GM19467 (cell line): ENCODE results near the gene MEIKIN.

Source experiments
- ATAC-seq: cut with Tn5 transposase; IDR thresholded peaks from one replicate; pipeline ENCODE4 v1.9.1; 2021; ENCODE audit warnings: mild to moderate bottlenecking, moderate library complexity; ENCODE audit not compliant: unreplicated experiment

The MEIKIN gene, protein sequence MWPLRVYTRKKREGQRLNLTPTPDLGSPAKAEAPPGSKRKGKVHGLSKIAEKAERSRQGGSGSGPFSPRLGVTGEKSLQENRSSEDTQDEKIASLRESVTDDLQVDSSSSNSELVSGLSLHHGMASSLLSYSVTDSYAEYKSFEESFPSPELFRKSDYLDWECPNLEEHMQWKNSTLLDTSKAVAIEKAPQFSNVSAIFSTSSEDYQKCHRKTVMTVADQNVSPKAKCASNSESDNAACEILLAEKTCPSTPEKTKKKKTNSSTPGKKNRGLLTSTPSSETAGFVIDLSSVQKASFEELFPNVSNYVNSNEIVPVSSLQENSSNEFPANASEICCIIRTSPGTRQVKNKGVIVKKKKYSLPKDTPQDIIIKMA

DNA sequence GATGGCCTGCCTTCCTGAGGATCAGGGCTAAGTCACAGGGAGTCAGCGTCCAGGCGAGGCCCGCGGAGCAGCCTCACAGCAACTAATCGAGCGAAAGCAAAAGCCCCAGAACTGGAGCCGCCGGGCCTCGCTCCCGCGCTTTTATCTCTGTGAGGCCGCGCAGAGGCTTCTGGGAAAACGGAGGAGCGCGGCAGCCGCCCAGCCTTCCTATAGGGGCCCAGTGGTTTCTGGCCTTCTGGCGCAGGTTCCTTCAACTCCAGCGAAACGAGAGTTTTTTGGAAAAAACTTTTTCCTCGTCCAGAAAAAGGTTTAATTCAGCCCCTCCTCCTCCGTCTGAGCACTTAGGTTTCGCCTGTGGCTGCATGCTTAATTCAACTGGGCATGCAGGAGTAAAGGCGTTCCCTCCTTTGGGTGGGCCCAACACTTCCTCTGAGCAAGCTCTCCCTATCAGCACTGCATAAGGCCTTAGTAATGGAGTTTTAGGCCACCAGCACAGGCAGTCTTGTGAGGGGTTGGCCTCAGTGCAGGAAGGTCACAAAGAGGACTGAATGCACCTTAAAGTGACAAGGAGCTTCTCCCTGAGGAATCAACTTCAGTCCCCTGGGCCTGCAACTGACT, at the start of gene MEIKIN:
Gene MEIKIN (minus strand): TSS at position 113 of the 618 bp plus-strand sequence. CDS start 158 bp downstream, outside the sequence.
- ATAC-seq: no peak

DNA sequence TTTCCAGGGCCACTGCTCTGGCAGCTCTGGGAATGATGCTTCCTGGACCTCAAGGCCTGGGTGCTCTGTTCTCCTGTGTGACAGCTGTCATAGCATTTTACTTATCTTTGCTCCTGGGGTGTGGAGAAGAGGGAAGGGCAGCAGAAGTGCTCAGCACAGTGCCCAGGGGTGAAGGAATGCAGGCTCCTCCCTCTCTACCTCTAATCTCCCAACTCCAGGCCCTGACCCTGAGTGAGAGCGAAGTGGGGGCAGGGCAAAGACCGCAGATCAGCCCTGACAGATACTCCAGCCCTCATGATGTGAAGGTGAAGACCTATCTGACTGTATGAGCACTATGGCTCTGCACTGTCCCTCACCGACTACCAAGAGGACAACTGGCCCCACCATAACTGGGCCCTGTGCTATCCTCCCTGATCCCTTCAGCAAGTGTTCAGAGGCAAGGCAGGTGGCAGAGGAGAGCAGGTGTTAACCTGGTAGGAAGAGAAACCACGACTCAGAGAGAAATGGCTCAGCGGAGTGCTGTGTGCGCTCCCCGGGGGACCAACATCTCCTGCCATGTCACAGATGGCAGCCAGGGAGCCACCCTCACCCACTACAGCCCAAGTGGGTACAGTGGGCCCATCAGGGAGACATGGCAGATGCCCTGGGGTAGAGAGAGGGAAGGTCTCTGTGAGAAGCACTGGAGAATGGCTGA, 49.2 kb upstream of the MEIKIN start:
- no peak for ATAC-seq

DNA sequence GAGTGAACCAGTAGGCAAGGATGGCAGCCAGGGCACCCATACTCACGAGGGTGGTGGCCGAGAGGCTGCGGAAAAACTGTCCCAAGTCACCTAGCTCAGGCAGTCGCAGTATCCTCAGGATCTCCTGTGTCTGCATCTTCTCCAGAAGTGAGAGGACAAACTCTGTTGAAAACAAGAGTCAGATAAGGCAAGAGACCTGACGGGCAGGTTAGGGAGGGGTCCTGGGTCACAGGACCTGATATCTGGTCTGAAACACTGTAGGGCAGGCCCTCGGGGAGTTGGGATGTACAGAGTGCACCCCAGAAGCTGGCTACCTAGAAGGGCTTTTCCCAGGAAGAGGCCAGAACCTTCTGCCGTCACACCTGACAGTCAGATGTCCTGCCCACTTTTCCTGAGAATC, 48.6 kb upstream of the MEIKIN start:
- ATAC-seq: no peak

DNA sequence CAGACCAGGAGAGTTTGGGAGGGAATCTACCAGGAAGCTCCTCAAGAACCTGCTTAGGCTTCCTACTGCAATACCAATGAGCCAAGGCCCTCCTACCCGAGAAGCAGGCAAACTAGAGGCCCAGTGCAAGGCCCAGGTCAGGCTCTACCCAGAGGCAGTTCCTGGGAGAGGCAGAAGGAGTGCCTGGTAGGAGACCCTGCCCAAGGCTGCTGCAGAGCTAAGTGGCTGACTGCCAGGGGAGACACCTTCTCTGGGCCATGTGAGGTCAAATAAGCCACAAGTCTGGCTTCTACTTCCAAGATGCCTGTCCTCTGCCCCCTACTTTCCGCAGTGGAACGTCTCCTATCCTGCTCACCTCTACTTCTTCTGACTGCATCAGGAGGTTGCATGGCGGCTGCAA, 48.2 kb upstream of the MEIKIN start:
- ATAC-seq: no peak

DNA sequence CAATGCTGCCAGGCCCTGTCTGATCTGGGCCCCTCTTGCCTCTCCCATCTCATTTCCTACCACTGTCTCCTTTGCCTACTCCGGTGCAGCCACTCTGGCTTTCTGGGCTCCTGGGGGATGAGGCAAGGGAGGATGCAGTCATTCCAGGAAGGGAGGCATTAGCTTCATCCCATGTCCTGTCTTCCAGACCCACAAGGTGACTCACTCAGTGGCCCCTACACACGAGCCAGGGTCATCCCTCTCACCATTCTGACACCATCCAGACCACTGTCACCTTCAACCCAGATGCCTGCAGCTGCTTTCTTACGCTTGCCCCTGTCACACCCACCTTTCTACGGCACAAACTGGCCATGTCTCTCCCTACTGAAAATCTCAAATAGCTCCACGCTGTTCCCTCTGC, 46.9 kb upstream of the MEIKIN start:
- ATAC-seq: no peak

DNA sequence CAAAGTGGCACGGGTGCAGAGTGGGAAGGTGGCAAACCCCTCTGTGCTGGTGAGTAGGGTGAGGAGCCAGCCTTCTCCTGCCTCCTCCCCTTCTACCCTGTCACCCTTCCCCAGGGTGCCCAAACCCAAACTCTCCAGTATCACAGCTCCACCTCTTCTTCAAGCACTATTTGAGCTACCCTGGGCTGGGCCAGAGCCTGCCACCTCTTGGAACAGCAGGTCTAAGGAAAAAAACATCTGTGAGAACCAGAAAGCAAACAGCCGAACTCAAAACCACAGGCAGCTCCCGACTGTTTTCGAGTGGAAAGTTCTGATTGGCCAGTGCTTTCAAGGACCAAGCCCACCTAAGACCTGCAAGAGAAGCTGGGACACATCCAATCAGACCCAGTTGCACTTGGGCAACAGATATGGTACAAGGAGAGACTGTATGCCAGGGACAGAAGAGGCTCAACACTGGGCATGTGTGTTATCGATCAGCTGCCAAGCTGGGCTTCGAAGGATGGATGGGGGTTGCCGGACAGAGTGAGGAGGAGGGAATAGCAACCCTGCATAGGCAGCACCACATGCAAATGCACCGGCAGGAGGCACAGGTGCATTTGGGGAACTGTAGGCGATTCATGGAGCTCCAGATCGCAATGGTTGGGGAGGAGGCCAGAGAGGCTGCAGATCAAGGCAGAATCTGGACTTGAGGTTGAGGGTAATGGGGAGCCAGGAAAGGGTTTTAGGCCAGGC, 46.3 kb upstream of the MEIKIN start:
- ATAC-seq: no peak

DNA sequence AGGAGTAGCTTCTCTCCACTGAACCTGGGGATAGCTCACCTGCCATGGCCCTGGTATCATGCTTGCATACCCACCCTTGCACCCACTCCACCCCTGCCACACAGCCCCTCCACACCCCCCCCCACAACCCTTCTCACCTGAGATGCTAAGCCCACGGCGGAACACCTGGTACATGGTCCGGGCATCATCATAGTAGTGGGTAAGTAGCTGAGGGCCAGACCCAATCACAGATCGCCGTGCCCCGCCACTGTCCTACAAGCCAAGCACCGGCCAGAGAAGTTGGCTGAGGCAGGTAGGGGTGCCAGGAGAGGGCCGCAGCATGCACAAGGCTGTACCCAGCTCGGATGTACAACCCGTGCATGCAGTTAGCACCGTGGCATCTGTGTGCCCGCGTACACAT, 45.3 kb upstream of the MEIKIN start:
- no peak for ATAC-seq

DNA sequence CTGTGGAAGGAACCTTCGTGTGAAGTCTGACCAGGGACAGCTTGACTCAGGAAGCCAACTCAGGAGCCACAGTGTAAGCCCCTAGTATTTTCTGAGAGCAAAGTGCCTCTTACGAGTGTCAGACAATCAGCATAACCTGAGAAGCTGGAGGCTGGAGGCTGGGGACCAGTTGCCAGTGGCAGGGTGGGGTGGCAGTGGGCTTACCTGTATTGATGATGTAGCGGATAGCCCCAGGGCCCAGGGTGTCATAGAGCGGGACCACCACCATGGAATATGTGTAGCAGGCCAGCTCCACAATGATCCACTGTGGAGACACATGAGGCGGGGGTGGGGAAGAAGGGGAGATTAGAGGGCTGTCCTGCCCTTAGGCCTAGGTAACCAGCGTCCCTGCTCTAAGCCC, 43.1 kb upstream of the MEIKIN start:
- ATAC-seq: no peak

DNA sequence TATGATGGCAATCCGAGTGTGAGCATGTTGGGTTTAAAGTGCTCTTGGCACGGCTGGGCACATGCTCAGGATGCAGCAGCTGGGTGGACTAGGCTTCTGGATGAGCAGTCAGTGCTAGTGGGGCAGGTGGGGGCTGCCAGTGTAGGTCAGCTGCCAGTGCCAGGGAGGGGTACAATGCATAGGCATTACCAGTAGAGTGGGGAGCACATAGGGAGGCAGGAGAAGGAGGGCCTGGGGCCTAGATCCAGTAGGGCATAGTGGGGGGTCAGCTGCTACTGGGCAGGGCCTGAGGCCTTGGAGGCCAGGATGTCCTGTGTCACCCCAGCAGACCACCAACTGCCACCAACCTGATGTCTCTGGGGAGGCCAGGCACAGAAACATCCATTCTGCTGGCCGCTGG, 41.8 kb upstream of the MEIKIN start:
- ATAC-seq: no peak

DNA sequence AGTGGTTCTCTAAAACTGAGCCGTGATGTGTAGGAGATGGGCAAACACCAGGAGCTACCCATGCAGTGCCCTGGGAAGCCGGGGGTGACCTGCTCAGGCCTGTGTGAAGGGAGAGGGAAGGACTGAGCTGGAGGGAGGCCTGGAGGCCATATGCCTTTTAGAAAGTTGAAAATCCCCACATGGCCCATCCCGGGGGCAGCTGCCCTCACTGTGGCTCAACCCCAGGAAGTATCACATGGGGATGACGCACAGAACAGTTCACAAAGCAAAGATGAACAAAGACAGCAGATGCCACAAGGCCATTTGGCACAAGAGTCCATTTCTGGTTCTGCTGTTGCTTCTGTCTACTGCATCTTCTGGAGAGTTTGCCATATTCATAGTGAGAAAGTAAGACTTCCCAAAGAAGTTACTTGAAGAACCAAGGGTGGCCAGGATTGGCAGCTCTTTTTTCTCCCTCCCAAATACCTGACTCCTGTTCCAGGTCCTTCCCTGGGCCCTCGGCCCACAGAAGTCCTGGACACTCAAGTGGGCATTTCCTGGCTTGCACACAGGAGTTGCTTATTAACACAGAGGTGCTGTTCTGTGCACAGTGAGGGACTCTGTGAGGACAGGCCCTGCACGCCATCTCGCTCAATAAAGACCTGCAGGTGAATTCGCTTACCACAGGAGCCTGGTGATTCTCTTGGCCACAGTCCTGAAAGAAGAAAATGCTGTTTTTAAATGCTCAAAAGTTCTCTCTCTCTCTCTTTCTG, 40.9 kb upstream of the MEIKIN start:
- ATAC-seq: no peak

DNA sequence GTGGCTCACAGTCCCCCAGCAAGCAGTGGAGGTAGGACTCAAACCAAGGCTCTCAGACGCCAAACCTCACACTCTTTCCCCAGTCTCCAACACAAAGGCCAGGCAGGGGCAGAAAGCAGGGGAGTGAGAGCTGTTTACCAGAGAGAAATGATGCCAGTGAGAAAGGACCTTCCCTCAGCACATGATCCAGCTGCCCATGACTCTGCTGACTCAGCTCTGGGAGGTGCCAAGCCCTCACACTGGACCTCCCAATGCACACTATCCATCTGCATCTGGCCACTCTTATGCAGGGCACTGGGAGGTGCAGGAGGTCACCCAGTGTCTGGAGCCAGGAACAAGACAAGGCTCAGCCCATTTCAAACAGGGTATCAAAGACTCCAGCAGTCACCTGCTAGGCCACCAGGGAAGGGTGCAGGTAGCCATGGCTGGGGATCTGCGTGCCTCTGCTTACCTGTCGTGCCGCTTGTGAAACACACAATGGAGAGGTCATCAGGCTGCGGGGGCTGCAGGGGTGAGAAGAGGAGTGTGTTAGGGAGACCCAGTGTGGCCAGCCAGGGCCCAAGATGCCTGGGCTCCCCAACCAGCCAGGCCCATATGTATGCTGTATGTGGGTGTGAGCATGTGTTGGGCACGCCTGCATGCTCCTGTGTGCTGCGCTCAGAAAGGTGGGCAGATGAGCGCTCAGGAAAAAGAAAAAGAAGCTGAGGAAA, 39.6 kb upstream of the MEIKIN start:
- ATAC-seq: no peak

DNA sequence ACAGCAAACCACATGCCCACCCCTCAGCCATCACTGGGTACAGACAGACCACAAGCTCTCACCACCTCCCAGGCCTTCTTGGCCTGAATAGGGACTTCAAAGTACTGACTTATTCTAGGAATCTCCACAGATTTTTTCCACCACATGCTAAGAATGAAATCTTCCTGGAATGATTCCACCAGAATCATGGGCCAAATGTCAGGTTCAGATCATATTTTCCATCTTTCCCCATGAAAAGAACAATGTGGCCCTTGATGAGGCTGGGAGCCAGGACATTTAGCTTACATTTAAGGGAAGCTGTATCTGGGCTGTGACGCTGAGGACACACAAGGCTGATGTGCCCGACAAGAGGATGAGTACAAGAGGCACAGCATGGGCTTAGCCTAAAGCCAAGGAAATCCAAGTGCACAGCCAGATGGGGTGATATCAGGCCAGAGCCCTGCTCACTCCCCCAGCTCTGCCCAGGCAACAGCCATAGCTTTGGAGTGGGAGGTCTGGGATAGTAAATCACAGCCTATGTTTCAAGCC, 37.8 kb upstream of the MEIKIN start:
- ATAC-seq: no peak

DNA sequence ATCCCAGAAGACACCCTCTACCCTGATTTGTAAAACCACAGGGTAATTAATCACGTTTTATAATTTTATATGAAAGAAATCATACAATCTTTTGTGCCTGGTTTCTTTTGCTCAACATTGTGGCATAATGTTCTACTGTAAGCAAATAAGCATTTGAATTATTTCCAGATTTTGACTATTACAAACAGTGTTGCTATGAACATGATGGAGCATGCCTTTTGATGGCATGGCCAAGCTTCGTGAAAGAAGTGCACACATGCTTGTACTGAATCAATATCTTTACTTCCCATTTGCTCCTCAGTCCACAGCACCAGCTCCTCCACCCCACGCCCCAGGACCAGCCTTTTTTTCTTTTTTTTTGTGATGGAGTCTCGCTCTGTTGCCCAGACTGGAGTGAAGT, 36.1 kb upstream of the MEIKIN start:
- no peak for ATAC-seq

DNA sequence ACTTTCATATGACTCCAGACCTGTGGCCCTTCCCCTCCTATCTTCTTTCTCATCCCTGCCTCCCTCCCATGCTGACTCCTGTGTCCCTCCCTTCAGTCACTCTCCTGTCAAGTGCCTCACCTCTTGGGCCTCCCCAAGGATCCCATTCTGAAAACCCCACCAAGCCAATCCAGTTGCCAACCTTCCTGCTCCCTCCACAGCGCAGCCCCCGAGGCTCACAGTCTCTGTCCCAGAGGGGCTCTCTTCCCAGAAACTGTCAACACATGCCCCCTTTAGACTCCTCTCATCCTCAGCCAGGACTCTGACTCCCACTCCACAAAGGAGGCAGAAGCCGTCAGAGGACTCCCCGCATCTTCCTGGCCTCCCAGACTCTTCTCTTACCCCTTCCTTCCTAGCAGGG, 35.2 kb upstream of the MEIKIN start:
- ATAC-seq: no peak

DNA sequence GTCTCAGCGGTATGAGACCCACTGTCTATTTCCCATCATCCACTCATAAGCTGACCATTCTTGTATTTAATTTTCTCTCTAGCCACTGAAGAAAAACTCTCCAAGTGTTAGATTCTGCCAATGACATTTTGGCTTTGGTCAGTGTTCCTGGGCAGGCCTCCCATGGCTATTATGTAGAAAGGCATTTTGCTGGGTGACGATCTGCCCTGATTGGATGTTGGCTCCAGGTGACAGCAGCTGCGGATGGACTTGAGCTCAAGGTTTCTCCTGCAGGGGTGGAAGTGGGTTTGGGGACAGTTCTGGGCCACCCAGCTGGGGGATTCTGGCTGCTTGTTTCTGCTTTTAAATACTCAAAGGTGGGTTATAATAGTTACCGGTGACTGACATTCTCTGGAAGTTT, 34.4 kb upstream of the MEIKIN start:
- ATAC-seq: no peak

DNA sequence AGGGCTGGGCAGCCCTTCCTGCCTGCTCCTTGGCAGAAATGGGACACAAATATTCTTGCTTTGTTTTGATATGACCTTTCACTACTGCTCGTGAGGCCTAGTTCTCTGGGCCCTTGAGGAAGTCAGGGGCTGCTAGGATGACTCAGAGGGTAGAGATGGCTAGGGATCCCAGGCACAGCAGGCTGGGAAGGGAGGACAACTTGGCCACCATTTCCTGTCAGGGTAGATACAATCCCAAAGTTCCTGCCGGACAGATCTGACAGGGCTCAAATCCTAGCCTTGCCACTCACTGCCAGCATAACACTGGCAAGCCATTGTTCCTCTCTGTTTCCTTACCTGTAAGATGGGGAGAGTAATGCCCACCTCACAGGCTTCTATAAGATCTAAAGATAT, 31.7 kb upstream of the MEIKIN start:
- ATAC-seq: no peak

DNA sequence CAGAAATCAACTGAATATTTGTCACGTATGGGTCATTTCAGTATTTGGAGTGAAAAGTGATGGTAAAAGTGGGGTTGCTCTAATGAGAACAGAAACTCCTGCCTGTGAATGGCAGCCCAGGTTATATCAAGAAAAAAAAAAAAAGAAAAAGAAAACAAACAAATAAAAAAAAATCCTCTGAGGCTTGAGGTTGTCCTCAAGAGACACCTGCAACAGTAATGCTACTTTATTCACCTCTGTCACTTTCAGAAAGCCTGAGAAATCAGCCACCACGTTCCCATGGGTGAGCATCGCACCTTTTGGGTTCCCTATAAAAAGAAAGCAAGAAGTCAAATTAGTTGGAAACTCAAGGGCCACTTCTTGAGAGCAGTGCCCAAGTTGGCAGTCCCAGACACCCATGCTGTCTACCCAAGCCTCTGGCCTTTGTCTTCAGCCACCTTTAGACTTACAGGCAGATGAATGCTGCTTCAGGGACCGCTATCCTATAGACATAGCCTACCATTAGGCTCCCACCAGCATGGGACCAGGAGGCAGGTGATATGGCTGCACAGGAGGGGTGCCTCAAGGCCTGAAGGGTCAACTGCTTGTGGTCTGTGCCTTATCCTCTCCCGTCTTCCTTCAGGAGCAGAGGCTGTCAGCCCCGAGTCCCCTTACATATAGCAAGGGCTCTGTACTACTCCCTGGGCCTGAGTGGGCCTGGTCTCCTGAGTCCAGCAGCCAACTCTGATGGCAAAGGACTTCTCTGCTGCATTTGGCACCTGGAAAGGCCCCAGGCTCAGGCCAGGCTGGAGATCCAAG, 31.1 kb upstream of the MEIKIN start:
- ATAC-seq: no peak

DNA sequence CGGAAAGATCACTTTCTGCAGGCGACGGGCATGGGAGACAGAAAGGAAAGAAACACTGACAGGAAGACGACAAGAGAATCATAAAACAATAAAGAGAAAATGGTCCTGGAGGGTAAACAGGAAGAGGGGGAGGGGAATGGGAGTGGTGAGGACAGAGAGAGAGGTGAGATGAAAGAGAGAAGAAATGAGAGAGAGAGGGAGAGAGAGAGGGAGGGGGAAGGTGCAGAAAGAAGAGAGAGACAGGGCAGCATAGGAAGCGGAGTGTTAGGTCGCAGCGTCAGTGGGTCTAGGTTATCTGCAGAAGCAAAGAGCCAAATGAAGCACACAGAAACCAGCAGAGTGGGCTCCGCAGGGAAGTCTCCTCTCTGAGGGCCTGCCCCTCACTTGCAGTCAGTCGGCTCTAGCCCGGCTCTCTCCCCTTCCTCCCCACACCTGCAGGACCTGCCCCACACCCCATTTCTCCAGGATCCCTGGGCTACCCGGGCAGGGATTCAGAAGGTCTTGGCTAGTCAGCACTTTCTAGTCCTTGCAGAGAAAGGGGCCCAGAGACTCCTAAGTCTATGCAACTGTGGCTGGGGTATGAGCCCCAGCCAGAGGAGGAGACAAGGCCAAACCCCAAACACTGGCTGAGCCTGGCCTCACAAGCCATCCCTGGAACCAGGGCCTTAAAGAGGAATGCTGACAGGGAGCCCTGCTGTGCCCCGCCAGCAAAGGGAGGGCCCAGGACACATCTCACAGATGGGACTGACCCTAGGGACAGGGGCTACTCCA, 29.7 kb upstream of the MEIKIN start:
- ATAC-seq: no peak
